ENCODE results near the gene PHRF1. TPM values are rescaled to one million over a fixed set of nuclear protein-coding genes. Genes with fewer than 3 reads are reported as not detected.

The PHRF1 gene
- total and polyA plus RNA-seq, 9 of the 15 experiments (the other 6 are each of a cell fraction or from before 2014, with no cell fraction given), result 0.07 to 37.2 (median 7.7) TPM

DNA sequence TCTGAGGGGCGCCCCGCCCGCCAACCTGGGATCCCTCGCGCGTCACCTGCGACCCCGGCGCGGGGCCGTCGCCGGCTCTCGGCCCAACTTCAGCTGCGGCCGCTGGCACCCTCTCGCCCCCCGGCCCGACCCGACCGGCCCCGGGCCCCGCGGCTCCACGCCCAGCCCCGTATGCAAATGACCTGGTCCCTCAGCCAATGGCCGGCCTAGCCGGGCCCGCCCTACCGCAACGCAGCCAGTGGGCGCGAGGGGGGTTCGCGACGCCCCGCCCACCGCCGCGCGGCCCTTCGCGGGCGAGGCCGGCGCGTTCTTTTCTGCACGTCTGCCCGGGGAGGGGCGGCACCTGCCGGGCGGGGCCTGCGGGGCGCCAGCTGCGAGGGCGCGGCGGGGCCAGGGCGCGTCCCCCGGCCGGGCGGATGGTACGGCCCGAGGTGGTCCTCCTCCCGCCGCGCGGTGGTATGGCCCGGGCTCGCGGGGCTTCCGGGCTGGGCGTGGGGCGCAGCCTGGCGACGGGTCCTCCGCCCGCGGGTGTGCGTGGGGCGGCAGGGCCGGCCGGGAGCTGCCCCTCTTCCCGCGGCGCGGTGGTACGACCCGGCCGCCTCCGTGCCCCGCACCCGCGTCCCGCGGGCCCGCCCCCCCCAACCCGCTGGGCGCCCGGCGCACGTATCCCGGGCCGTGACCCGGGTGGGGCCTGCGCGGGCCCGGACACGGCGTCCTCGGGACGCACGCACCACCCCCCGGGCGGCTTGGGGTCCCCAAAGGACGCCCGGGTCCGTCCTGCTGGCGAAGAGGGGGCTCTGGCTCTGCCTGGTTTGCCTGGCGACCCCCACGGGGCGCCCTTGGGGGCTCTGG is 7.7 kb upstream of the PHRF1 start:
- no peaks in the 10 kb centered on the region for H3K27me3 ChIP-seq (ENCODE audit: control insufficient read depth in 2 of 2, insufficient read depth in 2 of 2, low read length in 2 of 2)
- CTCF ChIA-PET (ENCODE audit: low intra/inter-chr PET ratio), result interaction anchor here (0.7 kb wide), 2 partner anchors 33 to 131 kb away, joined by 4 to 5 read pairs; partner anchors contain the start of gene HRAS
- POLR2A ChIA-PET, result interaction anchor here (0.5 to 1.9 kb wide), 9 partner anchors 7 to 246 kb away, joined by 3 to 6 read pairs (median 4); no protein-coding TSS in a partner anchor
- peaks cover 30% of the 10 kb centered on the region for H3K79me2 ChIP-seq (ENCODE audit: control insufficient read depth, insufficient read depth, low read length)
- H3K27ac ChIP-seq (ENCODE audit: extremely low read depth, low read depth, low read length), result peak overlapping the region; percentile 82
- in situ Hi-C loops (cut with MboI), result no loop called here
- H3K9me1 ChIP-seq (ENCODE audit: control insufficient read depth, insufficient read depth, low read length), result no peaks in the 10 kb centered on the region
- H2AFZ ChIP-seq (ENCODE audit: low read depth, low read length), result peak overlapping the region; percentile 68; the same call in 1 of the 2 replicates
- H3K9ac ChIP-seq (ENCODE audit: insufficient read depth in 1 of 2, low read depth in 2 of 2, low read length in 2 of 2), result peak overlapping the region; percentile 83 to 96
- peak; percentile 83 for FAIRE-seq
- ATAC-seq, result peak; percentile 98
- peaks cover 18% of the 10 kb centered on the region; the same call in 2 of the 3 replicates for H3K36me3 ChIP-seq (ENCODE audit: control insufficient read depth, insufficient read depth, low read length)
- no TSS peak for BruUV-seq (replicated peaks)
- H4K20me1 ChIP-seq (replicated peaks; ENCODE audit: control insufficient read depth, insufficient read depth, low read length), result no peaks in the 10 kb centered on the region
- under 1% methylated on average over 58 of the region's 123 CpGs for whole genome bisulfite sequencing (ENCODE audit: insufficient coverage, low coverage, missing lambda C conversion rate)
- no peaks in the 10 kb centered on the region for H3K9me3 ChIP-seq (replicated peaks; ENCODE audit: control insufficient read depth, insufficient read depth, low read depth, low read length)
- H3K4me3 ChIP-seq, result peak overlapping the region; percentile 84
- DNase-seq (ENCODE audit: extremely low read depth in 1 of 4, low spot score in 3 of 4), result peak; percentile 89 to 97 (median 94)
- peak overlapping the region; percentile 91 for H3K4me2 ChIP-seq (ENCODE audit: insufficient read depth, low read length)
- intact Hi-C loops (cut with micrococcal nuclease), result loop anchor here (10.0 kb wide), 1 partner anchor 226 kb away; the partner anchor contains the start of genes CEND1 and SLC25A22
- H3K4me1 ChIP-seq (replicated peaks in 1 of 2; ENCODE audit: control insufficient read depth in 2 of 2, insufficient read depth in 2 of 2, low read length in 2 of 2), result peaks cover 31 to 71% of the 10 kb centered on the region in 2 experiments
- peak; percentile 41; the same call in 1 of the 2 replicates for TF ChIP-seq MYC (IDR thresholded peaks at IDR 0.05; ENCODE audit: low read depth, low read length)
- no peak for TF ChIP-seq MYC (CRISPR knock-in tag; IDR thresholded peaks at IDR 0.05; ENCODE audit: borderline replicate concordance, low read depth)
- peak in 1 of 2 experiments; percentile 88; a peak in 3 of 4 replicates for TF ChIP-seq MAZ (CRISPR knock-in tag; conservative IDR thresholded peaks at IDR 0.05 in 1 of 2, IDR thresholded peaks at IDR 0.05 in 1 of 2)
- no peak for TF ChIP-seq ZNF133 (CRISPR knock-in tag; IDR thresholded peaks at IDR 0.05)
- TF ChIP-seq, protein P1, sequence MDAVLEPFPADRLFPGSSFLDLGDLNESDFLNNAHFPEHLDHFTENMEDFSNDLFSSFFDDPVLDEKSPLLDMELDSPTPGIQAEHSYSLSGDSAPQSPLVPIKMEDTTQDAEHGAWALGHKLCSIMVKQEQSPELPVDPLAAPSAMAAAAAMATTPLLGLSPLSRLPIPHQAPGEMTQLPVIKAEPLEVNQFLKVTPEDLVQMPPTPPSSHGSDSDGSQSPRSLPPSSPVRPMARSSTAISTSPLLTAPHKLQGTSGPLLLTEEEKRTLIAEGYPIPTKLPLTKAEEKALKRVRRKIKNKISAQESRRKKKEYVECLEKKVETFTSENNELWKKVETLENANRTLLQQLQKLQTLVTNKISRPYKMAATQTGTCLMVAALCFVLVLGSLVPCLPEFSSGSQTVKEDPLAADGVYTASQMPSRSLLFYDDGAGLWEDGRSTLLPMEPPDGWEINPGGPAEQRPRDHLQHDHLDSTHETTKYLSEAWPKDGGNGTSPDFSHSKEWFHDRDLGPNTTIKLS (IDR thresholded peaks at IDR 0.05; ENCODE audit: borderline replicate concordance, low read depth), result peak; percentile 50; the same call in 1 of the 2 replicates
- no peak for TF ChIP-seq NFRKB (IDR thresholded peaks at IDR 0.05; ENCODE audit: low read depth)
- peak; percentile 68 for TF ChIP-seq RBFOX2 (IDR thresholded peaks at IDR 0.05; ENCODE audit: low read depth, low read length)
- no peak for TF ChIP-seq ASH1L (IDR thresholded peaks at IDR 0.05; ENCODE audit: borderline replicate concordance, low read depth, partially characterized antibody)
- TF ChIP-seq, protein P2, sequence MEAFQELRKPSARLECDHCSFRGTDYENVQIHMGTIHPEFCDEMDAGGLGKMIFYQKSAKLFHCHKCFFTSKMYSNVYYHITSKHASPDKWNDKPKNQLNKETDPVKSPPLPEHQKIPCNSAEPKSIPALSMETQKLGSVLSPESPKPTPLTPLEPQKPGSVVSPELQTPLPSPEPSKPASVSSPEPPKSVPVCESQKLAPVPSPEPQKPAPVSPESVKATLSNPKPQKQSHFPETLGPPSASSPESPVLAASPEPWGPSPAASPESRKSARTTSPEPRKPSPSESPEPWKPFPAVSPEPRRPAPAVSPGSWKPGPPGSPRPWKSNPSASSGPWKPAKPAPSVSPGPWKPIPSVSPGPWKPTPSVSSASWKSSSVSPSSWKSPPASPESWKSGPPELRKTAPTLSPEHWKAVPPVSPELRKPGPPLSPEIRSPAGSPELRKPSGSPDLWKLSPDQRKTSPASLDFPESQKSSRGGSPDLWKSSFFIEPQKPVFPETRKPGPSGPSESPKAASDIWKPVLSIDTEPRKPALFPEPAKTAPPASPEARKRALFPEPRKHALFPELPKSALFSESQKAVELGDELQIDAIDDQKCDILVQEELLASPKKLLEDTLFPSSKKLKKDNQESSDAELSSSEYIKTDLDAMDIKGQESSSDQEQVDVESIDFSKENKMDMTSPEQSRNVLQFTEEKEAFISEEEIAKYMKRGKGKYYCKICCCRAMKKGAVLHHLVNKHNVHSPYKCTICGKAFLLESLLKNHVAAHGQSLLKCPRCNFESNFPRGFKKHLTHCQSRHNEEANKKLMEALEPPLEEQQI (IDR thresholded peaks at IDR 0.05), result no peak
- peak; percentile 98 for TF ChIP-seq ATF7 (IDR thresholded peaks at IDR 0.05)
- no peak for TF ChIP-seq SRSF9 (IDR thresholded peaks at IDR 0.05; ENCODE audit: borderline replicate concordance, low read depth, low read length)
- TF ChIP-seq PHB (CRISPR knock-in tag; IDR thresholded peaks at IDR 0.05), result no peak
- TF ChIP-seq ZEB2 (IDR thresholded peaks at IDR 0.05), result no peak
- TF ChIP-seq ZNF584 (CRISPR knock-in tag; IDR thresholded peaks at IDR 0.05; ENCODE audit: low read depth), result no peak
- peak; percentile 41 to 43; a peak in 2 of 4 replicates for TF ChIP-seq NRF1 (conservative IDR thresholded peaks at IDR 0.05 in 1 of 2, IDR thresholded peaks at IDR 0.05 in 1 of 2)
- peak; percentile 94 for TF ChIP-seq CCNT2 (IDR thresholded peaks at IDR 0.05; ENCODE audit: borderline replicate concordance, extremely low read depth, insufficient read length, low read depth, low read length)
- TF ChIP-seq SRF (CRISPR knock-in tag; IDR thresholded peaks at IDR 0.05), result no peak

All from K562 (cell line).